Neural progenitor cell (in vitro differentiated cells): Measurements from ENCODE around the gene SOCS2. TPM values are rescaled to one million over a fixed set of nuclear protein-coding genes. Genes with fewer than 3 reads are reported as not detected.
A peak's percentile ranks its signal among the peaks of the same experiment; 100 is the strongest.

ENCODE experiments used
- DNase-seq: peaks from one replicate; pipeline ENCODE4 v3.0.0-alpha.2; 2016; ENCODE audit warnings: low spot score
- H2AFZ ChIP-seq: fragments of 200-600 bp; sonication (generic); replicated peaks from 2 replicates; pipeline ENCODE4 v1.6.1; 2016; ENCODE audit warnings: antibody characterized with exemption
- H3F3A ChIP-seq: fragments of 200-600 bp; sonication (generic); 2 replicates; pipeline ENCODE4 v1.6.1; 2016; ENCODE audit warnings: antibody characterized with exemption, low read depth
- H3K27ac ChIP-seq: fragments of 200-600 bp; sonication (generic); 2 replicates; pipeline ENCODE4 v1.5.1; 2016; ENCODE audit warnings: mild to moderate bottlenecking
- H3K27me3 ChIP-seq: fragments of 200-600 bp; sonication (generic); 2 replicates; pipeline ENCODE4 v1.6.1; 2016; ENCODE audit warnings: mild to moderate bottlenecking, moderate library complexity
- H3K36me3 ChIP-seq: fragments of 200-600 bp; sonication (generic); 2 replicates; pipeline ENCODE4 v1.5.1; 2016
- H3K4me1 ChIP-seq: fragments of 200-600 bp; sonication (generic); 2 replicates; pipeline ENCODE4 v1.6.1; 2016; ENCODE audit warnings: mixed run types
- H3K4me2 ChIP-seq: fragments of 200-600 bp; sonication (generic); 2 replicates; pipeline ENCODE4 v1.6.1; 2016
- H3K4me3 ChIP-seq: fragments of 200-600 bp; sonication (generic); 2 replicates; pipeline ENCODE4 v1.5.1; 2016
- H3K79me2 ChIP-seq: fragments of 200-600 bp; sonication (generic); 2 replicates; pipeline ENCODE4 v1.6.1; 2016; ENCODE audit warnings: low read depth
- H3K9ac ChIP-seq: fragments of 200-600 bp; sonication (generic); 2 replicates; pipeline ENCODE4 v1.6.1; 2016
- H3K9me3 ChIP-seq: fragments of 200-600 bp; sonication (generic); 2 replicates; pipeline ENCODE4 v1.5.1; 2016; ENCODE audit warnings: low read depth
- H4K20me1 ChIP-seq: fragments of 200-600 bp; sonication (generic); 2 replicates; pipeline ENCODE4 v1.6.1; 2016; ENCODE audit warnings: low read depth
- H3K27ac Mint-ChIP-seq: 3 replicates; pipeline ENCODE4 v1.8.0; 2021; ENCODE audit warnings: mixed read lengths
- H3K27me3 Mint-ChIP-seq: 2 replicates; pipeline ENCODE4 v1.8.0; 2022; ENCODE audit warnings: low read depth, mild to moderate bottlenecking, inconsistent platforms, moderate library complexity, mixed read lengths; ENCODE audit not compliant: insufficient read depth
- H3K36me3 Mint-ChIP-seq: 3 replicates; pipeline ENCODE4 v1.8.0; 2021; ENCODE audit warnings: mixed read lengths
- H3K4me1 Mint-ChIP-seq: 3 replicates; pipeline ENCODE4 v1.8.0; 2021; ENCODE audit warnings: mixed read lengths
- H3K4me3 Mint-ChIP-seq: 3 replicates; pipeline ENCODE4 v1.8.0; 2021; ENCODE audit warnings: mild to moderate bottlenecking, moderate library complexity, mixed read lengths
- H3K9me3 Mint-ChIP-seq: 3 replicates; pipeline ENCODE4 v1.8.0; 2020; ENCODE audit warnings: mixed read lengths
- EZH2 ChIP-seq: fragments of 200-600 bp; sonication (generic); IDR thresholded peaks from 2 replicates; pipeline ENCODE4 v1.6.1; 2017; ENCODE audit warnings: antibody characterized with exemption, mild to moderate bottlenecking, moderate library complexity
- EZH2phosphoT487 ChIP-seq: fragments of 200-600 bp; sonication (generic); IDR thresholded peaks from 2 replicates; pipeline ENCODE4 v1.6.1; 2017; ENCODE audit warnings: antibody characterized with exemption
- total RNA-seq: library from RNA; depleted of rRNA; stranded (reverse); fragments of >200 nt; gene quantifications from 2 replicates; pipeline ENCODE4 v1.2.3, GENCODE V29; 2015; ENCODE audit warnings: low replicate concordance
- TF ChIP-seq, protein P1 (sequence below): fragments of 200-600 bp; sonication (generic); IDR thresholded peaks from 2 replicates; pipeline ENCODE4 v1.5.1; 2017; ENCODE audit warnings: antibody characterized with exemption, mild to moderate bottlenecking

SOCS2 gene
- total RNA-seq, 1 donor from 2014 or later = 4.9 TPM

- H3K4me2 ChIP-seq = no peak overlapping the region
- H3K9ac ChIP-seq = no peak overlapping the region
- H3K27me3 ChIP-seq = no peaks in the 10 kb centered on the region
- H3K27ac ChIP-seq = no peak overlapping the region
- no peaks in the 10 kb centered on the region for H3K36me3 ChIP-seq
- H3K4me1 ChIP-seq = no peaks in the 10 kb centered on the region
- no peaks in the 10 kb centered on the region for H4K20me1 ChIP-seq
- no peak for DNase-seq
- H3K36me3 Mint-ChIP-seq = no peaks in the 10 kb centered on the region
- no peak overlapping the region for H3K4me3 ChIP-seq
- peaks cover 4% of the 10 kb centered on the region for H3K9me3 Mint-ChIP-seq
- no peak overlapping the region for H3K27ac Mint-ChIP-seq
- H3K79me2 ChIP-seq = no peaks in the 10 kb centered on the region
- H3K27me3 Mint-ChIP-seq = peaks cover 4% of the 10 kb centered on the region
- H2AFZ ChIP-seq = no peak overlapping the region
- H3F3A ChIP-seq = no peaks in the 10 kb centered on the region
- H3K4me1 Mint-ChIP-seq = peaks cover 17% of the 10 kb centered on the region
- H3K9me3 ChIP-seq = no peaks in the 10 kb centered on the region
- no peak overlapping the region for H3K4me3 Mint-ChIP-seq
- TF ChIP-seq EZH2 (no peak), EZH2phosphoT487 (no peak)
- TF ChIP-seq, protein P1, sequence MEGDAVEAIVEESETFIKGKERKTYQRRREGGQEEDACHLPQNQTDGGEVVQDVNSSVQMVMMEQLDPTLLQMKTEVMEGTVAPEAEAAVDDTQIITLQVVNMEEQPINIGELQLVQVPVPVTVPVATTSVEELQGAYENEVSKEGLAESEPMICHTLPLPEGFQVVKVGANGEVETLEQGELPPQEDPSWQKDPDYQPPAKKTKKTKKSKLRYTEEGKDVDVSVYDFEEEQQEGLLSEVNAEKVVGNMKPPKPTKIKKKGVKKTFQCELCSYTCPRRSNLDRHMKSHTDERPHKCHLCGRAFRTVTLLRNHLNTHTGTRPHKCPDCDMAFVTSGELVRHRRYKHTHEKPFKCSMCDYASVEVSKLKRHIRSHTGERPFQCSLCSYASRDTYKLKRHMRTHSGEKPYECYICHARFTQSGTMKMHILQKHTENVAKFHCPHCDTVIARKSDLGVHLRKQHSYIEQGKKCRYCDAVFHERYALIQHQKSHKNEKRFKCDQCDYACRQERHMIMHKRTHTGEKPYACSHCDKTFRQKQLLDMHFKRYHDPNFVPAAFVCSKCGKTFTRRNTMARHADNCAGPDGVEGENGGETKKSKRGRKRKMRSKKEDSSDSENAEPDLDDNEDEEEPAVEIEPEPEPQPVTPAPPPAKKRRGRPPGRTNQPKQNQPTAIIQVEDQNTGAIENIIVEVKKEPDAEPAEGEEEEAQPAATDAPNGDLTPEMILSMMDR = no peak
Measured at GRCh38 chr12:93530358-93530757, 42.1 kb upstream of the SOCS2 start.

- H3F3A ChIP-seq = no peaks in the 10 kb centered on the region
- no peak overlapping the region for H2AFZ ChIP-seq
- no peak overlapping the region for H3K27ac ChIP-seq
- H3K9me3 ChIP-seq = no peaks in the 10 kb centered on the region
- peaks cover 6% of the 10 kb centered on the region for H3K4me1 Mint-ChIP-seq
- H3K36me3 Mint-ChIP-seq = no peaks in the 10 kb centered on the region
- TF ChIP-seq, protein P1 = no peak
- TF ChIP-seq EZH2 (no peak), EZH2phosphoT487 (no peak)
- H3K36me3 ChIP-seq = no peaks in the 10 kb centered on the region
- H3K9ac ChIP-seq = no peak overlapping the region
- H3K4me3 Mint-ChIP-seq = no peak overlapping the region
- no peaks in the 10 kb centered on the region for H3K27me3 ChIP-seq
- no peak overlapping the region for H3K4me3 ChIP-seq
- no peak overlapping the region for H3K27ac Mint-ChIP-seq
- H3K27me3 Mint-ChIP-seq = peaks cover under 1% of the 10 kb centered on the region
- H3K79me2 ChIP-seq = no peaks in the 10 kb centered on the region
- H4K20me1 ChIP-seq = no peaks in the 10 kb centered on the region
- no peaks in the 10 kb centered on the region for H3K4me1 ChIP-seq
- H3K4me2 ChIP-seq = no peak overlapping the region
- no peak for DNase-seq
- H3K9me3 Mint-ChIP-seq = peaks cover 4% of the 10 kb centered on the region
Measured at GRCh38 chr12:93533310-93533709, 39.2 kb upstream of the SOCS2 start.

- Mint-ChIP-seq H3K36me3 (no peaks in the 10 kb centered on the region), H3K27ac (no peak overlapping the region), H3K4me3 (no peak overlapping the region), H3K4me1 (peaks cover 6% of the 10 kb centered on the region), H3K27me3 (no peaks in the 10 kb centered on the region), H3K9me3 (no peaks in the 10 kb centered on the region)
- Histone ChIP-seq H2AFZ (peak overlapping the region; percentile 22), H3K9me3 (no peaks in the 10 kb centered on the region), H3K79me2 (no peaks in the 10 kb centered on the region), H3K4me1 (no peaks in the 10 kb centered on the region), H3K27ac (no peak overlapping the region), H3K4me2 (no peak overlapping the region), H3K4me3 (no peak overlapping the region), H3K36me3 (no peaks in the 10 kb centered on the region), H3K9ac (no peak overlapping the region), H3F3A (no peaks in the 10 kb centered on the region), H3K27me3 (no peaks in the 10 kb centered on the region), H4K20me1 (no peaks in the 10 kb centered on the region)
- TF ChIP-seq, protein P1 = no peak
- no peak for TF ChIP-seq EZH2phosphoT487
- no peak for TF ChIP-seq EZH2
- DNase-seq = no peak
Measured at GRCh38 chr12:93536111-93536765, 36.2 kb upstream of the SOCS2 start.
